Peyer's patch (tissue), 4 donors: Measurements from ENCODE around the gene ARHGEF12. TPM values are rescaled to one million over a fixed set of nuclear protein-coding genes. Genes with fewer than 3 reads are reported as not detected.

ENCODE experiments used
- DNase-seq, 3 donors: peaks; one replicate each; pipeline ENCODE4 v3.0.0-alpha.2; 2017 to 2019
- H3K27ac ChIP-seq, 4 donors: fragments of 200-600 bp; sonication (generic); one replicate each; pipeline ENCODE4 v1.5.1; 2016 to 2019
- H3K27me3 ChIP-seq, 2 donors: fragments of 200-600 bp; sonication (generic); one replicate each; pipeline ENCODE4 v1.5.1; 2019
- H3K36me3 ChIP-seq, 3 donors: fragments of 200-600 bp; sonication (generic); one replicate each; pipeline ENCODE4 v1.5.1; 2016 to 2019
- H3K4me1 ChIP-seq, 4 donors: fragments of 200-600 bp; sonication (generic); one replicate each; pipeline ENCODE4 v1.5.1; 2016 to 2019
- H3K4me3 ChIP-seq, 4 donors: fragments of 200-600 bp; sonication (generic); 1 replicate in 3 of 4; 2 replicates in 1 of 4; pipeline ENCODE4 v1.5.1; 2016 to 2019; ENCODE audit warnings: mild to moderate bottlenecking in 1 of 4
- H3K9me3 ChIP-seq, 4 donors: fragments of 200-600 bp; sonication (generic); one replicate each; pipeline ENCODE4 v1.5.1; 2016 to 2019; ENCODE audit warnings: mild to moderate bottlenecking in 1 of 4
- CTCF ChIP-seq, 6 experiments: fragments of 450-650 bp in 4 of 6; fragments of 200-600 bp in 2 of 6; sonication (generic) in 1 of 6; IDR thresholded peaks; one replicate each; pipeline ENCODE4 v1.5.1; 2017 to 2019; ENCODE audit warnings: antibody characterized with exemption in 6 of 6, mild to moderate bottlenecking in 3 of 6, moderate library complexity in 1 of 6
- POLR2A ChIP-seq, 2 donors: fragments of 450-650 bp; IDR thresholded peaks; one replicate each; pipeline ENCODE4 v1.5.1; 2017; ENCODE audit warnings: antibody characterized with exemption in 2 of 2, mild to moderate bottlenecking in 2 of 2, moderate library complexity in 2 of 2
- total RNA-seq, 4 donors: library from RNA; depleted of rRNA; stranded (reverse); fragments of >200 nt; gene quantifications; one replicate each; pipeline ENCODE4 v1.1.0, GENCODE V29; 2016

Gene ARHGEF12
- total RNA-seq, 4 donors from 2014 or later: 102 to 122 (median 107) TPM

DNA sequence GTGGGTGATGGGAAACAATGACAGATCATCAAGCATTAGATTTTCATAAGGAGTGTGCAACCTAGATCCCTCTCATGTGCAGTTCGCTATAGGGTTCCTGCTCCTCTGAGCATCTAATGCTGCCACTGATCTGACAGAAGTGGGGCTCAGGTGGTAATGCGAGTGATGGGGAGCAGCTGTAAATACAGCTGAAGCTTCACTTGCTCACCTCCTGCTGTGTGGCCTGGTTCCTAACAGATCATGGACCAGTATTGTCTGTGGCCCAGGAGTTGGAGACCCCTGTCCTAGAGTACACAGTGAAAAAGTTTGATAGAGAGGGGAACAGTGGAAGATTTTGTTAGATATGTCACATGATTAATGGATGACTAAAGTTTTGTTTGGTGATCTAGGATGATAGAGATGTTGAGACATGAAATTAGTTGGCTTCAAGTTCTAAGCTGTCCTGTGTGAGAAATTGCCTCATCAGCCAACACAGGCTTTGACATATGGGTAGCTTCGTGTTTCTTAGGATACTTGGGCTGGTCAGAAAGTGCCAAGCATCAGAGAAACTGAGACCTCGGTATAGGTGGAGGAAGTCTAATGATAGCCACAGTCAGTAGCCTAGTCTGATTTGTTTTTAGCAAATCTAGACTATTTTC is 47.4 kb downstream of the ARHGEF12 start:
- TF ChIP-seq POLR2A (IDR thresholded peaks at IDR 0.05): no peak
- TF ChIP-seq CTCF (IDR thresholded peaks at IDR 0.05): no peak
- DNase-seq: no peak
- no peaks in the 10 kb centered on the region for H3K9me3 ChIP-seq
- no peaks in the 10 kb centered on the region for H3K27me3 ChIP-seq
- peaks cover 0 to 7% (median 0%) of the 10 kb centered on the region in 4 donors for H3K4me1 ChIP-seq
- H3K36me3 ChIP-seq: no peaks in the 10 kb centered on the region
- no peak overlapping the region for H3K4me3 ChIP-seq
- H3K27ac ChIP-seq: no peak overlapping the region

DNA sequence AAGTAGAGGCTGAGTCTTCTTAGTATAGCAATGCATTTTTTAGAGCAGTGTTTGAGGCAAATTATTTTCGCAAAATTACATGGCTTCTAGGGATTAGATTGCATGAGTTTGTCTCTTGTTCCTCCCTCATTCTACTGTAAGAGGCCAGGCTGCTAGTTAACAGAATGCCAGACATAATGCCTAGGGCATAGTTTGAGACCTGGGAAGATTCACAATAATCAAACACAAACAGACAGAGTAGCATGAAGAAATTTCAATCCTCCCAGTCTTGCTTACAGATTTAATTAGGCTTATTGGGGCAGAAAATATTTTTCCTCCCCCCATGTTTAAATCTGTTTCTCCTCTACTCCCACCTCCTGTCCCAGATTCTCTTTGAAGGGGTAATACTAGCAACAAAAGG is 48.3 kb downstream of the ARHGEF12 start:
- TF ChIP-seq CTCF (IDR thresholded peaks at IDR 0.05) (no peak), POLR2A (IDR thresholded peaks at IDR 0.05) (no peak)
- Histone ChIP-seq H3K36me3 (no peaks in the 10 kb centered on the region), H3K4me1 (peaks cover 0 to 7% (median 0%) of the 10 kb centered on the region in 4 donors), H3K4me3 (no peak overlapping the region), H3K27me3 (no peaks in the 10 kb centered on the region), H3K27ac (no peak overlapping the region), H3K9me3 (no peaks in the 10 kb centered on the region)
- DNase-seq: no peak

DNA sequence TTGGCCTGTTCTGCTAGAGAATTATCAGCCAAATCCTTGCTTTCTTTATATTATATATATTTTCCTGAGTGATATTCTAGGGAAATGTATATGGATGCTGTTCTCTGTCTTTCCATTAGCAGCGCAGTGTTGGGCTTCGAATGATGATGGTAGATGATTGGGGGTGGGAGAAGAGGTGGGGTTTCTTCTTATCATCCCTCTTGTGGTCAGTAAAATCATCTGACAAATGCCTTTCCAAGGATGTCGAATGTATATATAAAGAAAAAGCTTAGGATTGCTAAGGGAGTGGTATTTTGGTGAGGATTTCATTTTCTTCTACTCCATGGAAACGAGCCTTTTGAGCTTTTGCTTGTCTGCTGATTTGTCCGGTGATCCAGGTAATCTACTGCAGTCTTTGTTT is 48.9 kb downstream of the ARHGEF12 start:
- no peaks in the 10 kb centered on the region for H3K27me3 ChIP-seq
- H3K27ac ChIP-seq: no peak overlapping the region
- peaks cover 0 to 8% (median 0%) of the 10 kb centered on the region in 4 donors for H3K4me1 ChIP-seq
- DNase-seq: no peak
- H3K9me3 ChIP-seq: no peaks in the 10 kb centered on the region
- H3K4me3 ChIP-seq: no peak overlapping the region
- TF ChIP-seq CTCF (IDR thresholded peaks at IDR 0.05) (no peak), POLR2A (IDR thresholded peaks at IDR 0.05) (no peak)
- no peaks in the 10 kb centered on the region for H3K36me3 ChIP-seq

DNA sequence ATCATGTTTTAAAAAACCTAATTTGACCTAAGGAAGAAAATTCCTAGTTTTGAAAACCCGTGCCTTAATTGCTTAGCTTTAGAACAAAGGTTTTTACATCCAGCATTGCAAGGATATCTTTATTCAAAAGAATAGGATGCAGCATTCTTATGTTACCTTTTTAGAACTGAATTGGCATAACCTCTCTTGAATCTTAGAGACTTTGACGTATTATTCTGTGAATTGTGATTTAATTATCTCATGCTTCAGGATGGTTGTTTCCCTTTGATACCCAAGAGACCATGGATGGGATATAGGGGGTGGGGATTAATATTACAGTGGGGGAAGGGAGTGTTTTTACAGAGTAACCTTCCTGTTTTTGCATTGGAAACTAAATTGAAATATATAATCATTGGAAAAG is 49.4 kb downstream of the ARHGEF12 start:
- DNase-seq: no peak
- no peaks in the 10 kb centered on the region for H3K36me3 ChIP-seq
- no peaks in the 10 kb centered on the region for H3K27me3 ChIP-seq
- no peak for TF ChIP-seq CTCF (IDR thresholded peaks at IDR 0.05)
- no peak for TF ChIP-seq POLR2A (IDR thresholded peaks at IDR 0.05)
- H3K27ac ChIP-seq: no peak overlapping the region
- no peaks in the 10 kb centered on the region for H3K9me3 ChIP-seq
- no peak overlapping the region for H3K4me3 ChIP-seq
- peaks cover 0 to 14% (median 0%) of the 10 kb centered on the region in 4 donors for H3K4me1 ChIP-seq

GRCh38 chr11:120386318-120386717 is 50.1 kb downstream of the ARHGEF12 start:
- Histone ChIP-seq H3K9me3 (no peaks in the 10 kb centered on the region), H3K36me3 (no peaks in the 10 kb centered on the region), H3K27me3 (no peaks in the 10 kb centered on the region), H3K4me1 (peaks cover 0 to 21% (median 0%) of the 10 kb centered on the region in 4 donors), H3K4me3 (no peak overlapping the region), H3K27ac (no peak overlapping the region)
- TF ChIP-seq POLR2A (IDR thresholded peaks at IDR 0.05) (no peak), CTCF (IDR thresholded peaks at IDR 0.05) (no peak)
- no peak for DNase-seq
